Liver (tissue), 9 donors: ENCODE results near the gene HNRNPA0. TPM values are rescaled to one million over a fixed set of nuclear protein-coding genes. Genes with fewer than 3 reads are reported as not detected.

Experiments
- DNase-seq: peaks from one replicate; pipeline ENCODE4 v3.0.0-alpha.2; 2017; ENCODE audit warnings: low spot score
- H3K27ac ChIP-seq, 2 donors: one replicate each; pipeline ENCODE4 v1.7.0; 2013; ENCODE audit warnings: inconsistent platforms in 2 of 2, low read length in 2 of 2, control low read depth in 1 of 2, low read depth in 1 of 2, mild to moderate bottlenecking in 1 of 2
- H3K27me3 ChIP-seq, 4 donors: one replicate each; pipeline versions ENCODE4 v1.6.1 to v1.7.0; 2013; ENCODE audit warnings: low read length in 3 of 4, inconsistent platforms in 1 of 4, mild to moderate bottlenecking in 1 of 4, moderate library complexity in 1 of 4; ENCODE audit not compliant: control insufficient read depth in 4 of 4, insufficient read depth in 4 of 4
- H3K36me3 ChIP-seq, 4 donors: one replicate each; pipeline versions ENCODE4 v1.6.1 to v1.7.0; 2013; ENCODE audit warnings: low read length in 3 of 4, mild to moderate bottlenecking in 3 of 4, low read depth in 1 of 4, moderate library complexity in 1 of 4; ENCODE audit not compliant: control insufficient read depth in 4 of 4, insufficient read depth in 3 of 4
- H3K4me1 ChIP-seq, 4 donors: one replicate each; pipeline versions ENCODE4 v1.6.1 to v1.7.0; 2013; ENCODE audit warnings: low read length in 3 of 4, mild to moderate bottlenecking in 3 of 4, moderate library complexity in 1 of 4; ENCODE audit not compliant: control insufficient read depth in 4 of 4, insufficient read depth in 4 of 4
- H3K4me3 ChIP-seq, 3 donors: one replicate each; pipeline versions ENCODE4 v1.6.1 to v1.7.0; 2013; ENCODE audit warnings: low read length in 3 of 3, control low read depth in 1 of 3, low read depth in 1 of 3, mild to moderate bottlenecking in 1 of 3
- H3K9ac ChIP-seq, 2 donors: one replicate each; pipeline ENCODE4 v1.7.0; 2013; ENCODE audit warnings: low read length in 2 of 2, mild to moderate bottlenecking in 2 of 2, moderate library complexity in 2 of 2, control low read depth in 1 of 2, low read depth in 1 of 2
- H3K9me3 ChIP-seq, 4 donors: one replicate each; pipeline versions ENCODE4 v1.6.1 to v1.7.0; 2013; ENCODE audit warnings: low read length in 3 of 4; ENCODE audit not compliant: control insufficient read depth in 4 of 4
- CTCF ChIP-seq: fragments of 150-350 bp; IDR thresholded peaks from 2 replicates; pipeline ENCODE4 v1.5.1; 2017; ENCODE audit warnings: improper control_type of control experiment, low read depth, low read length; ENCODE audit not compliant: missing input control
- EGR1 ChIP-seq, 2 donors: IDR thresholded peaks; 2 replicates each; pipeline ENCODE4 v1.6.1; 2016 to 2018; ENCODE audit warnings: antibody characterized with exemption in 2 of 2, low read depth in 2 of 2
- FOXA1 ChIP-seq: IDR thresholded peaks from 2 replicates; pipeline ENCODE4 v1.6.1; 2016; ENCODE audit warnings: antibody characterized with exemption
- FOXA2 ChIP-seq: IDR thresholded peaks from 2 replicates; pipeline ENCODE4 v1.6.1; 2016; ENCODE audit warnings: antibody characterized with exemption
- GABPA ChIP-seq, 2 donors: IDR thresholded peaks in 1 of 2; conservative IDR thresholded peaks in 1 of 2; 2 replicates each; pipeline ENCODE4 v1.6.1; 2016; ENCODE audit warnings: antibody characterized with exemption in 2 of 2, mild to moderate bottlenecking in 1 of 2, moderate library complexity in 1 of 2
- HNF4A ChIP-seq, 2 donors: conservative IDR thresholded peaks; 2 replicates each; pipeline ENCODE4 v1.6.1; 2016; ENCODE audit warnings: antibody characterized with exemption in 2 of 2, mild to moderate bottlenecking in 2 of 2
- HNF4G ChIP-seq: IDR thresholded peaks from 2 replicates; pipeline ENCODE4 v1.6.1; 2016; ENCODE audit warnings: antibody characterized with exemption
- JUND ChIP-seq, 2 donors: IDR thresholded peaks; 2 replicates each; pipeline ENCODE4 v1.6.1; 2016; ENCODE audit warnings: antibody characterized with exemption in 2 of 2
- NR2F2 ChIP-seq: IDR thresholded peaks from 2 replicates; pipeline ENCODE4 v1.6.1; 2016; ENCODE audit warnings: antibody characterized with exemption
- RAD21 ChIP-seq, 2 donors: IDR thresholded peaks; 2 replicates each; pipeline ENCODE4 v1.6.1; 2016; ENCODE audit warnings: antibody characterized with exemption in 2 of 2, mild to moderate bottlenecking in 2 of 2
- RXRA ChIP-seq, 2 donors: IDR thresholded peaks; 2 replicates each; pipeline ENCODE4 v1.6.1; 2017 to 2018; ENCODE audit warnings: antibody characterized with exemption in 2 of 2, mild to moderate bottlenecking in 1 of 2
- SP1 ChIP-seq: IDR thresholded peaks from 2 replicates; pipeline ENCODE4 v1.6.1; 2018; ENCODE audit warnings: antibody characterized with exemption, mild to moderate bottlenecking
- TAF1 ChIP-seq: conservative IDR thresholded peaks from 2 replicates; pipeline ENCODE4 v1.6.1; 2016; ENCODE audit warnings: antibody characterized with exemption, mild to moderate bottlenecking
- YY1 ChIP-seq: IDR thresholded peaks from 2 replicates; pipeline ENCODE4 v1.6.1; 2016; ENCODE audit warnings: antibody characterized with exemption, mild to moderate bottlenecking
- WGBS: extraction: QIAGEN DNeasy Blood & Tissue Kit; methylation state at CpG from one replicate; pipeline ENCODE4 v1.1.7; 2013; 5-methylcytosine and 5-hydroxymethylcytosine counted together
- polyA plus RNA-seq, 2 donors: library from polyadenylated mRNA; stranded (reverse) in 1 of 2; unstranded in 1 of 2; fragments of 200-250 nt in 1 of 2; fragments of >200 nt in 1 of 2; fragmentation: Nextera tagmentation in 1 of 2; extraction: Ambion mirVana in 1 of 2; gene quantifications; one replicate each; pipeline versions ENCODE4 v1.2.1 to v1.2.3, GENCODE V29; 2013 to 2015
- total RNA-seq, 2 donors: library from RNA; depleted of rRNA; stranded (reverse); fragments of >200 nt; gene quantifications; one replicate each; pipeline ENCODE4 v1.2.3, GENCODE V29; 2014
- TF ChIP-seq, protein P1 (sequence below): IDR thresholded peaks from 2 replicates; pipeline ENCODE4 v1.6.1; 2016; ENCODE audit warnings: antibody characterized with exemption
- TF ChIP-seq, protein P2 (sequence below): IDR thresholded peaks from 2 replicates; pipeline ENCODE4 v1.6.1; 2016; ENCODE audit warnings: antibody characterized with exemption
- TF ChIP-seq, protein P3 (sequence below): IDR thresholded peaks from 2 replicates; pipeline ENCODE4 v1.6.1; 2016; ENCODE audit warnings: antibody characterized with exemption
- TF ChIP-seq, protein P4 (sequence below): IDR thresholded peaks from 2 replicates; pipeline ENCODE4 v1.6.1; 2016; ENCODE audit warnings: antibody characterized with exemption, mild to moderate bottlenecking
- donor health status: healthy.
- donor health status: healthy.
- donor health status: healthy.
- donor health status: healthy.
- donor health status: healthy.

HNRNPA0 gene
- total and polyA plus RNA-seq, 4 donors: 1.8 to 12.9 (median 7.6) TPM

DNA sequence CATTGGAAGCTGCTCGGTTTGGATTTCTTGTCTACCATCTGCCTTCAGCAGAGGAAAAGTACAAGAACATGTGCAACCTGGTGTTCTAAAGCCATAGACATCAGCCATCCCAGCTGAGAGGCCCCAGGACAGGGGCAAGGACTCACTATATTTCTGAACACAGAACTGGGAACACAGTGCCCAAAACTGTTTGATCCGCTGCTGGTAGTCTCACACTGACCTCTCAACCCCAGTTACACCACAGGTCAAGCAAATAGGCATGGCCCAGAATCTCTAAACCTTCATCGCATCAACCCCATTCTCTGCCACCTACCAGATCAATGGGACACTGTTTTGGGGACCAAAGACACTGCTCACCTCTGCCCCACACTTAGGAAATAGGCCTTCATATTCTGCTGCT, 20.2 kb downstream of the HNRNPA0 start:
- H3K27me3 ChIP-seq: no peaks in the 10 kb centered on the region
- no peak overlapping the region for H3K9ac ChIP-seq
- DNase-seq: no peak
- WGBS: 41% methylated on average over 3 of the region's 3 CpGs
- H3K4me1 ChIP-seq: peaks cover 2 to 58% (median 48%) of the 10 kb centered on the region in 4 donors
- peak overlapping the region in 1 of 3 donors; percentile 44 for H3K4me3 ChIP-seq
- TF ChIP-seq SP1 (peak; percentile 73), HNF4A (conservative IDR thresholded peaks at IDR 0.05) (peak; percentile 59 to 80), YY1 (no peak), RXRA (IDR thresholded peaks at IDR 0.05) (peak; percentile 79 to 89), NR2F2 (peak; percentile 97), GABPA (IDR thresholded peaks at IDR 0.05 in 1 of 2, conservative IDR thresholded peaks at IDR 0.05 in 1 of 2) (no peak), RAD21 (IDR thresholded peaks at IDR 0.05) (peak in 1 of 2 donors; percentile 61)
- TF ChIP-seq, protein P1, sequence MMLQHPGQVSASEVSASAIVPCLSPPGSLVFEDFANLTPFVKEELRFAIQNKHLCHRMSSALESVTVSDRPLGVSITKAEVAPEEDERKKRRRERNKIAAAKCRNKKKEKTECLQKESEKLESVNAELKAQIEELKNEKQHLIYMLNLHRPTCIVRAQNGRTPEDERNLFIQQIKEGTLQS: no peak
- TF ChIP-seq, protein P2, sequence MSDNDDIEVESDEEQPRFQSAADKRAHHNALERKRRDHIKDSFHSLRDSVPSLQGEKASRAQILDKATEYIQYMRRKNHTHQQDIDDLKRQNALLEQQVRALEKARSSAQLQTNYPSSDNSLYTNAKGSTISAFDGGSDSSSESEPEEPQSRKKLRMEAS: no peak
- H3K27ac ChIP-seq: peak overlapping the region; percentile 26 to 70
- H3K9me3 ChIP-seq: no peaks in the 10 kb centered on the region
- no peaks in the 10 kb centered on the region for H3K36me3 ChIP-seq

DNA sequence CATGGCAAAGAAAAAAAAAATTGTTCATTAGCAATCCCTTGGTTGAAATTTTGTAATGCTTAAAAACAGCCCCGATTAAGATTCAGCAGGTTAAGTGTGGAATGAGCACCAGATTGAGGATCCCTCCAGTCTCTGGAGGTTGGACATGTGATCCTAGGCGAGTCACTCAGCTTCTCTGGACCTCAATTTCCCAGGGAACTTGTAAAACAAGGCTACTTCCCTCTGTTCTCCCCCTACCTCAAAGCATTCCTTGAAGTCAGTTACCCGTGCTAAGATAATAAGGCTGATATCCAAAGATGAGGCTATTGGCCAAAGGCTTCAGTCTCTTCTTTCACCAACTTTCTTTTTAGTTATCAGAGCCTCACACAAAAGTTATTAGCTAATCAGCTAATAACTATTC, 21.2 kb downstream of the HNRNPA0 start:
- Histone ChIP-seq H3K4me1 (peaks cover 2 to 58% (median 48%) of the 10 kb centered on the region in 4 donors), H3K9ac (no peak overlapping the region)
- 93% methylated on average over 3 of the region's 3 CpGs for WGBS

More for the DNA sequence above, 21.2 kb downstream of the HNRNPA0 start:
- Histone ChIP-seq H3K4me3 (no peak overlapping the region), H3K27ac (no peak overlapping the region), H3K27me3 (no peaks in the 10 kb centered on the region), H3K9me3 (no peaks in the 10 kb centered on the region), H3K36me3 (no peaks in the 10 kb centered on the region)
- no peak for DNase-seq
- TF ChIP-seq, protein P2: no peak
- TF ChIP-seq, protein P3, sequence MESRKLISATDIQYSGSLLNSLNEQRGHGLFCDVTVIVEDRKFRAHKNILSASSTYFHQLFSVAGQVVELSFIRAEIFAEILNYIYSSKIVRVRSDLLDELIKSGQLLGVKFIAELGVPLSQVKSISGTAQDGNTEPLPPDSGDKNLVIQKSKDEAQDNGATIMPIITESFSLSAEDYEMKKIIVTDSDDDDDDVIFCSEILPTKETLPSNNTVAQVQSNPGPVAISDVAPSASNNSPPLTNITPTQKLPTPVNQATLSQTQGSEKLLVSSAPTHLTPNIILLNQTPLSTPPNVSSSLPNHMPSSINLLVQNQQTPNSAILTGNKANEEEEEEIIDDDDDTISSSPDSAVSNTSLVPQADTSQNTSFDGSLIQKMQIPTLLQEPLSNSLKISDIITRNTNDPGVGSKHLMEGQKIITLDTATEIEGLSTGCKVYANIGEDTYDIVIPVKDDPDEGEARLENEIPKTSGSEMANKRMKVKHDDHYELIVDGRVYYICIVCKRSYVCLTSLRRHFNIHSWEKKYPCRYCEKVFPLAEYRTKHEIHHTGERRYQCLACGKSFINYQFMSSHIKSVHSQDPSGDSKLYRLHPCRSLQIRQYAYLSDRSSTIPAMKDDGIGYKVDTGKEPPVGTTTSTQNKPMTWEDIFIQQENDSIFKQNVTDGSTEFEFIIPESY: no peak
- TF ChIP-seq NR2F2 (no peak), TAF1 (no peak), HNF4G (no peak), HNF4A (conservative IDR thresholded peaks at IDR 0.05) (no peak), GABPA (IDR thresholded peaks at IDR 0.05 in 1 of 2, conservative IDR thresholded peaks at IDR 0.05 in 1 of 2) (no peak), FOXA2 (no peak), YY1 (no peak), RXRA (IDR thresholded peaks at IDR 0.05) (no peak), JUND (IDR thresholded peaks at IDR 0.05) (no peak), RAD21 (IDR thresholded peaks at IDR 0.05) (no peak), CTCF (no peak), SP1 (no peak), FOXA1 (no peak), EGR1 (IDR thresholded peaks at IDR 0.05; ENCODE audit: low read depth in 2 of 2) (no peak)
- TF ChIP-seq, protein P4, sequence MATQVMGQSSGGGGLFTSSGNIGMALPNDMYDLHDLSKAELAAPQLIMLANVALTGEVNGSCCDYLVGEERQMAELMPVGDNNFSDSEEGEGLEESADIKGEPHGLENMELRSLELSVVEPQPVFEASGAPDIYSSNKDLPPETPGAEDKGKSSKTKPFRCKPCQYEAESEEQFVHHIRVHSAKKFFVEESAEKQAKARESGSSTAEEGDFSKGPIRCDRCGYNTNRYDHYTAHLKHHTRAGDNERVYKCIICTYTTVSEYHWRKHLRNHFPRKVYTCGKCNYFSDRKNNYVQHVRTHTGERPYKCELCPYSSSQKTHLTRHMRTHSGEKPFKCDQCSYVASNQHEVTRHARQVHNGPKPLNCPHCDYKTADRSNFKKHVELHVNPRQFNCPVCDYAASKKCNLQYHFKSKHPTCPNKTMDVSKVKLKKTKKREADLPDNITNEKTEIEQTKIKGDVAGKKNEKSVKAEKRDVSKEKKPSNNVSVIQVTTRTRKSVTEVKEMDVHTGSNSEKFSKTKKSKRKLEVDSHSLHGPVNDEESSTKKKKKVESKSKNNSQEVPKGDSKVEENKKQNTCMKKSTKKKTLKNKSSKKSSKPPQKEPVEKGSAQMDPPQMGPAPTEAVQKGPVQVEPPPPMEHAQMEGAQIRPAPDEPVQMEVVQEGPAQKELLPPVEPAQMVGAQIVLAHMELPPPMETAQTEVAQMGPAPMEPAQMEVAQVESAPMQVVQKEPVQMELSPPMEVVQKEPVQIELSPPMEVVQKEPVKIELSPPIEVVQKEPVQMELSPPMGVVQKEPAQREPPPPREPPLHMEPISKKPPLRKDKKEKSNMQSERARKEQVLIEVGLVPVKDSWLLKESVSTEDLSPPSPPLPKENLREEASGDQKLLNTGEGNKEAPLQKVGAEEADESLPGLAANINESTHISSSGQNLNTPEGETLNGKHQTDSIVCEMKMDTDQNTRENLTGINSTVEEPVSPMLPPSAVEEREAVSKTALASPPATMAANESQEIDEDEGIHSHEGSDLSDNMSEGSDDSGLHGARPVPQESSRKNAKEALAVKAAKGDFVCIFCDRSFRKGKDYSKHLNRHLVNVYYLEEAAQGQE: no peak
- TF ChIP-seq, protein P1: no peak
